GM18517 (cell line): ENCODE data around the gene REEP5.
"Not testable (repeated sequence)": the region's sequence is repeated elsewhere in the genome, so short reads cannot be mapped to it uniquely, and the experiment has no call there.

Source experiments
- ATAC-seq: cut with Tn5 transposase; IDR thresholded peaks from one replicate; pipeline ENCODE4 v1.9.1; 2021; ENCODE audit warnings: mild to moderate bottlenecking, moderate library complexity; ENCODE audit not compliant: unreplicated experiment

Gene REEP5

GRCh38 chr5:112921833-112922817 is at the start of gene REEP5:
REEP5 (minus strand) TSS chr5:112922227; CDS start chr5:112922190, 37 bp downstream.
- peak; percentile 44 for ATAC-seq

GRCh38 chr5:112971276-112971675 is 49.2 kb upstream of the REEP5 start:
- no peak for ATAC-seq

GRCh38 chr5:112968411-112969106 is 46.5 kb upstream of the REEP5 start:
- no peak for ATAC-seq

GRCh38 chr5:112967520-112968083 is 45.6 kb upstream of the REEP5 start:
- ATAC-seq = no peak

- ATAC-seq = no peak
Observed at GRCh38 chr5:112965733-112966306, 43.8 kb upstream of the REEP5 start.

- not testable (repeated sequence) for ATAC-seq
Observed at GRCh38 chr5:112963374-112963733, 41.3 kb upstream of the REEP5 start.

GRCh38 chr5:112960863-112961504 is 39.0 kb upstream of the REEP5 start:
- ATAC-seq = no peak

- no peak for ATAC-seq
Observed at GRCh38 chr5:112960315-112960714, 38.3 kb upstream of the REEP5 start.

GRCh38 chr5:112959872-112960271 is 37.8 kb upstream of the REEP5 start:
- ATAC-seq = not testable (repeated sequence)

- ATAC-seq = peak; percentile 85
Observed at GRCh38 chr5:112958093-112959088, 36.4 kb upstream of the REEP5 start.

GRCh38 chr5:112957036-112957808 is 35.2 kb upstream of the REEP5 start:
- no peak for ATAC-seq

GRCh38 chr5:112956606-112957005 is 34.6 kb upstream of the REEP5 start:
- no peak for ATAC-seq

GRCh38 chr5:112951124-112951702 is 29.2 kb upstream of the REEP5 start:
- peak; percentile 92 for ATAC-seq

- ATAC-seq = no peak
Observed at GRCh38 chr5:112948458-112948857, 26.4 kb upstream of the REEP5 start.

GRCh38 chr5:112940670-112941069 is 18.6 kb upstream of the REEP5 start:
- ATAC-seq = no peak

GRCh38 chr5:112938286-112938685 is 16.3 kb upstream of the REEP5 start:
- ATAC-seq = no peak

- no peak for ATAC-seq
Observed at GRCh38 chr5:112935675-112936074, 13.6 kb upstream of the REEP5 start.

- no peak for ATAC-seq
Observed at GRCh38 chr5:112934366-112934663, 12.3 kb upstream of the REEP5 start.
